Ishikawa (cell line): ENCODE measurements around the gene EOLA1.

ENCODE experiments used
- CEBPB ChIP-seq: IDR thresholded peaks from 2 replicates; pipeline ENCODE4 v1.6.1; 2012
- TCF12 ChIP-seq: IDR thresholded peaks from 2 replicates; pipeline ENCODE4 v1.6.1; 2012; ENCODE audit warnings: low read depth
- TEAD4 ChIP-seq: IDR thresholded peaks from 2 replicates; pipeline ENCODE4 v1.6.1; 2012

DNA sequence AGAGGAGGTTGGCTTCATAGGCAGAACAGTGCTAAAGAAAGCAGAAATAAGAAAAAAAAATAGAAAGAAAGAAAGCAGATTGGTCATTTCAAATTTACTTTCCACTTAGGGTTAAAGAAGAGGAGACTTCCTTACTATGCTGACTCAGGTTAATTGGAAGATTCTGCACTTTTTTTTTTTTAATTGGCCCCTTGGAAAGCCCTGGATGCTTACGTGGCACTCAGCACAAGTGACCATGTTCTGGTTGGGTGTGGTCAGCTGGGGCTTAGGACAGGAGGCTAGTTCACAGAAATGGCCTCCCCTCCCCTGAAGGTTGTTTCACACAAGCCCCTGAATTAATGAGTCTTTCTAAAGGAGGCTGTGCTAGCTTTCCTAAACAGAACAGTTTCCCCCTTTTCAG lies 31.9 kb downstream of the EOLA1 start:
- TF ChIP-seq TCF12, result no peak
- no peak for TF ChIP-seq CEBPB
- TF ChIP-seq TEAD4, result no peak
